Measurements from ENCODE around the gene PPM1L.

PPM1L gene

DNA sequence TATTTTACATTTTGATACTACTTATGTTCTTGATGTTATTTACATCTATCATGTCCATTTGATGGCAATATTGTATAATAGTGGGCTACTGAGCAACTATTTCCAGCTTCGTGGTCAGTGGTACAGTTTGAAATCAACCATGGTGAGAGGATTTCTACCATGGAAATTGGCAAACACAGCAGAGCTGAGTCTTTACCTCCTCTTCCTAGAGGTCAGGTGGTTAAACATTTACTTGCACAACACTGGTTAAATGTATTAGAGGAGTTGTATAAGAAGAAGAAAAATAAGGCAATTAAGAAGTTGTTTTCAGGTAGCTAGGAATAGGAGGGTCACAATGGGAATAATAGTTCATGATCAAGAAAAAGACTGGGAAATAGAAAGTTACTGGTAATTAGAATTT is 7.2 kb upstream of the PPM1L start:
- DNase-seq (ENCODE audit: low read depth, low spot score) = no peak
- TF ChIP-seq CTCF (IDR thresholded peaks at IDR 0.05; ENCODE audit: low read depth, low read length) = no peak
- in situ Hi-C loops (cut with HindIII; ENCODE audit: low sequenced_read_pairs) = no loop called here
- no peak overlapping the region for H3K4me3 ChIP-seq (ENCODE audit: low read depth, low read length)

GRCh38 chr3:160753953-160754352 is 2.1 kb upstream of the PPM1L start:
- in situ Hi-C loops (cut with HindIII; ENCODE audit: low sequenced_read_pairs) = no loop called here
- peak overlapping the region; percentile 62 for H3K4me3 ChIP-seq (ENCODE audit: low read depth, low read length)
- no peak for TF ChIP-seq CTCF (IDR thresholded peaks at IDR 0.05; ENCODE audit: low read depth, low read length)
- no peak for DNase-seq (ENCODE audit: low read depth, low spot score)

- peak; percentile 61 for DNase-seq (ENCODE audit: low read depth, low spot score)
- TF ChIP-seq CTCF (IDR thresholded peaks at IDR 0.05; ENCODE audit: low read depth, low read length) = no peak
- in situ Hi-C loops (cut with HindIII; ENCODE audit: low sequenced_read_pairs) = no loop called here
- H3K4me3 ChIP-seq (ENCODE audit: low read depth, low read length) = peak overlapping the region; percentile 62
Measured at GRCh38 chr3:160754371-160754854, 1.6 kb upstream of the PPM1L start.

DNA sequence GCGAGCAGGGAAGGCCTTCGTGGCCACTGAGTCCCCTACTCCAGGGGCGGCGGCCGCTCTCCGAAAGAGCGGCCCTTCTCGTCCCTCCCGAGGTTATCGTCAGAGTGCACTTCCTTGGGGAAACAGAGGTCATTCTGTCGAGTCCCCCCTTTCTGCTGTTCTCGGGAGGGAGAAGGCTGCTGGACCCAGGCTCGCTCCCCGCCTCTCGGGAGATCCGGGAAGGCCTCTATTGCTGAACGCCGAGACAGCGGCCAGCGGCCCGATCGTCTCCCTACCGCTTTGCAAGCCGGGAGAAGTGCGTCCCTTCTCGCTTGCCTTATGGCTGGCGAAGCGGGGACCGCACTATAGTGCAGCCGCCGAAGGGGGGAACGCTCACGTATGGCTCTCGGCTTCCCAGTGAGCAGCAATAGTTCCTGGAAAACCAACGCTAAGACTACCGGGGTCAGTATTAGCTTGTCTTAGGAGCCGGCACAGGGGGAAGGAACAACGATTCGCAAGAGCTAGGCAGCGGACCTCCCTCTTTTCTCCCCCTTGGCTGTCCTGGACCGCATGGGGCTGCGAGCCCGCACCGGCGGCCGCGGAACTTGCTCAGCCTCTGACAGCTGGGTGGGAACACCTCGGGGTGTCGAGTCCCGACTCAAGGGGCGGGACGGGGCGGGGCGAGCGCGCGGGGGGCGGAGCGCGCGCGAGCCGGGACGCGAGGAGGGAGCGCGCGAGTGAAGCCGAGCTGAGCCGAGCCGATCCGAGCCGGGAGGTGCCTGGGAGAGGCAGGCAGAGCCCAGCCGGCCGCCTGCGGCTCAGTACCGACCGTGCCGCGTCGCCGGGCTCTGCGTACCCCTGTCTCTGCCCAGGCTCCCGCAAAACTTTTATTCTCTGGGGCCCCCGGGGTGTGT is 930 bp upstream of the PPM1L start:
- in situ Hi-C loops (cut with HindIII; ENCODE audit: low sequenced_read_pairs) = no loop called here
- peak overlapping the region; percentile 62 for H3K4me3 ChIP-seq (ENCODE audit: low read depth, low read length)
- TF ChIP-seq CTCF (IDR thresholded peaks at IDR 0.05; ENCODE audit: low read depth, low read length) = no peak
- peak; percentile 93 for DNase-seq (ENCODE audit: low read depth, low spot score)

DNA sequence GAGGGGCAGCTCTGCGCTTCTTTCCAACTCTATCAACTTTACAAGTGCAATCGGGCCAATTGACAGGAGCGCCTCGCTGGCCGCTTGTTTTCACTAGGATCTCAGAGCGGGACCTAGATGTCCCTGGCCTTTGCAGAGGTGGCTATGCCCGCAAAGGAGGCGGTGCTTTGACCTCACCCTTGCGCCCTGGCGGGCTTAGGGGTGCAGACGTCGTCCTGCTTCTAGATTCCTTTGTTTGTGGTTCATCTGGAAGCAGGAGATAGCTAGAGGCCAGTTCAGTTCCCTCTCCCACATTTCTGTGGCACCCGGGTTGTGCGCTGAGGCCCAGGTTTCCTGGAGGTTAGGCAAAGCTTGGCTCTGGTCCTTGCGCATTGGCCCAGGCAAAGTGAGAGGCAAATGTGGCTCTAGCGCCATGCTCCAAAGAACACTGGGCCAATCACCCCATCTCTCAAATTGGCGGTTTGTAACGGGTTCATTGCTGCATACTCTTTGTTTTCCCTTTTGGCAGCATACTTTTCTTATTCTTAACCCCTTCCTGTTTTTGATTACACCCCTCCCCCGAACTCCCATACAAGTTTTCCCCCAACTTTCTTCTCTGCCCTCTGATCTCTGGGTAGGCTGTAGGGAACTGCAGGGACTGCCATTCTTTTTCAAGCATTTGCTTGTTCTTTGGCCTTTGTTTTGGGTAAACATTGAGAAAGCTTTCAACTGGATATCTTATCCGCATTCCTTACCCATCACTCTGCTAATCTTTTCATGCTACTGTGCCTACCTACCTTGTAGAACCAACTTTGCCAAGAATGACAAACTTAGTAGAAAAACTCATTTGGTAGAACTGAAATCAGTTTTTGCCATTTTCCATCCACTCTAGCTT is 1.4 kb downstream of the PPM1L start:
- no peak overlapping the region for H3K4me3 ChIP-seq (ENCODE audit: low read depth, low read length)
- TF ChIP-seq CTCF (IDR thresholded peaks at IDR 0.05; ENCODE audit: low read depth, low read length) = no peak
- no peak for DNase-seq (ENCODE audit: low read depth, low spot score)
- in situ Hi-C loops (cut with HindIII; ENCODE audit: low sequenced_read_pairs) = no loop called here

DNA sequence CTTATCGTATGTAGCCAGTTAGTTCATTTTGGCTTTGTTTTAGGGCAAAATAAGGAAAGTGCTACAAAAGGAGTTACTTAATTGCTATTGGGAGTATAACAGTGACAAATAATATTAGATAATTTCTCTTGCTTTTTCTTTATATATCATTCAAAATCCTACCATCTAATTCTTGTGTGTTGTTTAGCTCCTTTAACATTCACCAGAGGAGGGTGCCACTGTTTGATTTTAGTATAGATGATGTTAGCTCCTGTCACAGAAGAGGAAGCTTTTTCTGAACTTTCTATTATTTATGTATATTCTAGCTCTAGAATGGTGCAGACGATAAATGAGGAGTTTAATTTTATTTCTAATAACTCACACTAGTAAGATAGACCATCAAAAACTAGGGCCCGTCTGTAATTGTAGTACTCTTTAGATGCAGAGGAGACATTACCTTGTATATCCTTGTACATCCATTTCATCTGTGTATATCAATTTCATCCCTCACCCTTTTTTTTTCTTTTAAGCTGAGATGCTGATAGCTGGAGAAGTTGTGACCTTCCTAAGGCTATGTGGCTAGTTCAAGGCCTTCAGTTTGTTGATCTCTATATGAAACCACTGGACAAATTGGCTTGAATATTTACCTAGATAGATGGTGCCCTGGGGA is 3.0 kb downstream of the PPM1L start:
- no peak for TF ChIP-seq CTCF (IDR thresholded peaks at IDR 0.05; ENCODE audit: low read depth, low read length)
- no peak overlapping the region for H3K4me3 ChIP-seq (ENCODE audit: low read depth, low read length)
- in situ Hi-C loops (cut with HindIII; ENCODE audit: low sequenced_read_pairs) = no loop called here
- DNase-seq (ENCODE audit: low read depth, low spot score) = no peak
